ENCODE measurements around the gene TRMO. TPM values are rescaled to one million over a fixed set of nuclear protein-coding genes. Genes with fewer than 3 reads are reported as not detected.

TRMO gene
- polyA plus RNA-seq, 1 donor from 2014 or later = 14.0 TPM

DNA sequence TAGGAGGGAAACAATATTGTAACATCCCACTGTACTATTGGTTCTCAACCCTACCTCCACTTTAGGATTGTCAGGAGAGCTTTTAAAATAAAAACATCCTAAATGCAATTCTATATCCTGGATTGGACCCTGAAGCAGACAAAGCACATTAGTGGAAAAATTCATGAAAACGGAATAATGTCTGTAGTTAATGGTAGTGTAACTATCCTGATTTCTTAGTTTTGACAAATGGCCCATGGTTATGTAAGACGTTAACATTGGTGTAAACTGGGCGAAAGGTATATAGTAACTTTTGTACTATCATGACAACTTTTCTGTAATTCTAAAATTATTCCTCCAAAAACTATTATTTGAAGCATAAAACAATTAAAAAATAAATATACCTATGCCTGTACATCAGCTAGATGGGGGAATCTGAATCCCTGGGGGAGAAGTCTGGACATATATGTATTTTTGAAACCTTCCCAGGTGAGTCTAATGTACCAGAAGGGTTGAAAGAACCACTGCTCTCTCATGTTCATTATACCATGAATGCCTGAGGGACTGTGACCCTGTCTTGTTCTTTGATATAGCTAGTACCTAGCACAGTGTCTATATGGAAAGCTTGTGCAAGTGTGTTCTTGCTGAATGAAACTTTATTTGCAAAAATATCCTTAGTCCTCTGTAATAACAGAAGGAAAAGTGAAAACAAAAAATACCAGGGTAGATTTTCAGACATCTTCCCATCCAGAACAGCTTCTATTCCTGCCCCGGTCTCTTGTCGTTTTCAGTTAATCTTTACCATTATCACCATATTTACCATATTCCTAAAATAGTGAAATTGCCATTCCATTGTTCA, 3.4 kb upstream of the TRMO start:
- H3K4me3 Mint-ChIP-seq = no peak overlapping the region
- peaks cover 3% of the 10 kb centered on the region for H3K36me3 Mint-ChIP-seq
- peaks cover 0 to 2% (median 0%) of the 10 kb centered on the region in 3 donors for H3K9me3 Mint-ChIP-seq
- peaks cover 20 to 23% (median 22%) of the 10 kb centered on the region in 3 donors for H3K4me1 Mint-ChIP-seq
- H3K27me3 Mint-ChIP-seq = peaks cover 7% of the 10 kb centered on the region
- H3K27ac Mint-ChIP-seq = no peak overlapping the region

DNA sequence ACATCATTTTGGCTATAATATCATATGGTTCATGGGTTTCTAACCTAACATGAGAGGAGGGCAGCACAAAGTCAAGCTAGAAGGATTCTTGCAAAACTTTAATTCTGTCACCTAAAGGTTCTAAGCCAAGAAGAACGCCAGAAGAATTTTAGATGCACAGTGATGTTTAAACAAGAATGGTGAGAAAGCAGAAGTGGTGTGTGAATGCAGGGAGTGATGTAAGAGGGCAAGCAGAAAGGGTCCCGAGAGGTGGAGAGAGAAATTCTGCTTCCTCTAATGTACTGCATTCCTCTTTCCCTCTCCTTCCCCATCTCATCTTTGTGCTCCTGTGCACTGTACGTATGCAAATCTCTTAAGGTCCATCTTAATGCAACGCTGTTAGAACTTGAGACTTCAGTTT, 2.1 kb upstream of the TRMO start:
- H3K27me3 Mint-ChIP-seq = peaks cover 7% of the 10 kb centered on the region
- peak overlapping the region in 1 of 4 donors; percentile 80 for H3K4me3 Mint-ChIP-seq
- H3K36me3 Mint-ChIP-seq = peaks cover 2% of the 10 kb centered on the region
- H3K9me3 Mint-ChIP-seq = peaks cover 0 to 2% (median 0%) of the 10 kb centered on the region in 3 donors
- H3K27ac Mint-ChIP-seq = peak overlapping the region in 2 of 3 donors; percentile 97 to 99
- peaks cover 26 to 33% (median 30%) of the 10 kb centered on the region in 3 donors for H3K4me1 Mint-ChIP-seq

DNA sequence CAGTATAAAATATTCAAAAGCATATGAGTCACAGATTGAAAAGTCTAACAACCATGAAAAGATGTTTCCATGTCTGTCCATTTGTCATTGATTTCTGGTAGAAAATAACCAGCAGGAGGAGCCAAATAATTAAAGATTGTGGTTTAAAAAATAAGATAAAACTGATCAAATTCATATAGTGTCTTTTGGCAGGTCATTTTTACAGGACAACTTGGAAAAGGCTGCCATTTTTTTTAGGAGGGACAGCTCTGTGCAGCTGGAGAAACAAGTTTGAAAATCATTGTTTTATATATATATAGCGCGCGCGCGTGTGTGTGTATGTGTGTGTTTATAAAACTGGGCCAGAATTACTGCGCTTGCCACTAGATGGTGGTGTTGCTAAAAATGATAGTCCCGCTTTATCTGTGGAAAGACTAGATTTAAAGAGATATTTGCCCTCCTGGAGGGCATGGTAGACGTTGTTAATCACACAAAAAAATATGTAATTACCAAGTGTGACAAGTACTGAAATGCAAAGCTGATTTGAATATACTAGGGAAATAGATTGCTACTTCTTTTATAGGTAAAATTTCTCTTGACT, 1.3 kb upstream of the TRMO start:
- Mint-ChIP-seq H3K4me1 (peaks cover 29 to 39% (median 32%) of the 10 kb centered on the region in 3 donors), H3K27ac (peak overlapping the region; percentile 97 to 100 (median 99)), H3K27me3 (peaks cover 7% of the 10 kb centered on the region), H3K9me3 (peaks cover 0 to 2% (median 0%) of the 10 kb centered on the region in 3 donors), H3K4me3 (peak overlapping the region; percentile 63 to 95 (median 84)), H3K36me3 (peaks cover 2% of the 10 kb centered on the region)

DNA sequence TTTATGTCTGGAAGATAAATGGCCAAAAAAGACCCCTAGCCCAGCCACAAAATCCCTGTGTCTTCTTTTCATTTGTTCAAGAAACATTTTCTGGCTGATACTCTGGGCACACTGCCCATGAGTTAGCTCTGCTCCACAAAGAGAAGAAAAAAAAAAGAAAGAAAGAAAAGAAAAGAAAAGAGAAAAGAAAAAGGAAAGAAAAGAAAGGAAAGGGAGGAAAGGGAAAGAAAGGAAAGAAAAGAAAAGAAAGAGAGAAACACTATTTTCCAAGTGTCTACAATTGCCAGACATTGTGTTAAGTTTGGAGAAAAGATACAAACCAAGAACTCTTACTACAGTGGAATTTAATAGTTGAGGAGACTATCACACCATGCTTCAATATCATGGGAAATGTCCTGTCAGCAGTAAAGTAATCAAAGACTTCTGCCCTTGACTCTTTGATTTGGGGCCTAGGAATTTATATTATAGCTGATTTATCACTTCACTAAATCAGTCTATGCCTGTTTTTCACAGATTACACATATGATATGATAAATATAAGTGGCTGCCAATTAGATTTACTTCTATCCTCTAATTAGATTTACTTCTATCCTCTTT, 3.0 kb downstream of the TRMO start:
- H3K4me3 Mint-ChIP-seq = peak overlapping the region in 3 of 4 donors; percentile 31 to 55 (median 52)
- H3K9me3 Mint-ChIP-seq = peaks cover 0 to 2% (median 0%) of the 10 kb centered on the region in 3 donors
- no peaks in the 10 kb centered on the region for H3K27me3 Mint-ChIP-seq
- peaks cover 14% of the 10 kb centered on the region for H3K36me3 Mint-ChIP-seq
- H3K27ac Mint-ChIP-seq = peak overlapping the region; percentile 25 to 99 (median 79)
- H3K4me1 Mint-ChIP-seq = peaks cover 34 to 43% (median 41%) of the 10 kb centered on the region in 3 donors

DNA sequence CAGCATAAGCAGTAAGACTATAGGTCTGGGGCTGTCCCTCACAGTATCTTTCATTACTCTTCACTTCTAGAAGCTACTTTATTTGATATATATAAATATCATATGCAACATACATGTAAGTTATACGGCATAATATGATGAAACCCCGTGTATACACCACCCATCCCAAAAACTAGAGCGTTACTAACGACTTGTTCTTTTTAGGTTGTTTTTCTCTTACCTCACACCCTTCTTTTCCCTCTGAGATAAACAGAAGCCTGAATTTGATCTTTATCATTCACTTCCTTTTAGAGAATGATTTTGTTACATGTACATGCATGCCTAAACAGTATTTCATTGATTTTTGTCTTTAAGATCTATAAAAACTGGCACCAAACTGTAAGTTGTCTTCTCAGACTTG, 3.7 kb downstream of the TRMO start:
- Mint-ChIP-seq H3K27me3 (no peaks in the 10 kb centered on the region), H3K9me3 (peaks cover 0 to 2% (median 0%) of the 10 kb centered on the region in 3 donors), H3K27ac (peak overlapping the region; percentile 25 to 79 (median 31)), H3K4me1 (peaks cover 32 to 38% (median 34%) of the 10 kb centered on the region in 3 donors), H3K36me3 (peaks cover 14% of the 10 kb centered on the region), H3K4me3 (peak overlapping the region in 1 of 4 donors; percentile 55)

DNA sequence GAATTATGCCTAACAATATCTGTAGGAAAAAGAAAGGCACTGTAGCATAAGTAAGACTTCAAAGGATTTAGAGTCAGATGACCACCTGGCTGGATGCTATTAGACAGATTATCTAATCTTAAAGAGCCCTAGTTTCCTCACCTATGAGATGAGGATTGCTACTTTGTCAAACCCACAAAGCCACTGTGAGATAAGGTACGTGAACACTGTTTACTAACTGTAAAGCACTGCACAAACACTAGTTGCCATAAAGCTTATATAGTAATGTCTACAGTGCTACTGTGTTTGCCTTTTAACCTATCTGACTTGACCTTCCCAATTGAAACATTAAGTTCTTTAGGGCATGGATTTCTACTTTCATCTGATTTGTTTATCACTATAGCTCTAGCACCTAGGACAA, 10.3 kb downstream of the TRMO start:
- Mint-ChIP-seq H3K4me1 (peaks cover 24 to 34% (median 33%) of the 10 kb centered on the region in 3 donors), H3K27ac (no peak overlapping the region), H3K9me3 (no peaks in the 10 kb centered on the region), H3K27me3 (no peaks in the 10 kb centered on the region), H3K4me3 (no peak overlapping the region), H3K36me3 (peaks cover 14% of the 10 kb centered on the region)

DNA sequence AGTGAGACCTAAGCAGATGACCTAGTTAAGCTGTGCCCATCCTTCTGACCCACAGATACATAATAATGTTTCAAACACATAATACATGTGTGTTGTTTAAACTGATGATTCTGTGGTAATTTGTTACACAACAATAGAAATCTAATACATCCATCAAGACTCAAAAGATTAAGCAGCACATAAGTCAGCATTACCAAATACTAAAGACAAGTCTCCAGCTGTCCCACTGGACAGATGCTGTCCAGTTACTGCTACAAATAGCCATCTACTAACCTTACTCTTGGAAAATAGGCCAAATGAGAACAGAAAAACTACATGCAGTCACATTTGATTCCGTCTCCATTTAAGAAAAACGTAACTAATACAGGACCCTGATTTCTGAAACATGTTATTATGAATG, 10.8 kb downstream of the TRMO start:
- Mint-ChIP-seq H3K4me1 (peaks cover 23 to 35% (median 32%) of the 10 kb centered on the region in 3 donors), H3K27ac (no peak overlapping the region), H3K9me3 (no peaks in the 10 kb centered on the region), H3K27me3 (no peaks in the 10 kb centered on the region), H3K36me3 (peaks cover 13% of the 10 kb centered on the region), H3K4me3 (no peak overlapping the region)

DNA sequence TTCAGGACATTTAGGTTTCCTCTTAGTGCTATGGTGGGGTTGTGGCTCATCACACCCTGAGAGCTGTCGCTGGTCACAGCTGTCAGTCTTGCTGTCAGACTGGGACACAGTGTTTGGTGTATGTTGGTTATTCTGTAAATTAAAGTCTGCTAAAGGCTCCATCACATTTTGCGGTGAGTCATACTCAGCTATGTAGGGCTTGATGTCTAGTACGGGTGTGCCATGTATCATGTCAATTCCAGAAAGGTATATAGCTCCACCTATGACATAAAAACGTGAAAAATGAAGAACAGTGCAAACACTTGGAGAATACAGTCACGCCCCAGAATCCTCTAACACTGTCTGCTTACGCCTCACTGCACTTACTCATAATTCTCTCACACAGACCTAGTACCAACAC, 11.9 kb downstream of the TRMO start:
- Mint-ChIP-seq H3K4me1 (peaks cover 27 to 42% (median 38%) of the 10 kb centered on the region in 3 donors), H3K36me3 (peaks cover 15% of the 10 kb centered on the region), H3K9me3 (no peaks in the 10 kb centered on the region), H3K27ac (peak overlapping the region in 1 of 3 donors; percentile 27), H3K4me3 (peak overlapping the region in 1 of 4 donors; percentile 35), H3K27me3 (no peaks in the 10 kb centered on the region)

DNA sequence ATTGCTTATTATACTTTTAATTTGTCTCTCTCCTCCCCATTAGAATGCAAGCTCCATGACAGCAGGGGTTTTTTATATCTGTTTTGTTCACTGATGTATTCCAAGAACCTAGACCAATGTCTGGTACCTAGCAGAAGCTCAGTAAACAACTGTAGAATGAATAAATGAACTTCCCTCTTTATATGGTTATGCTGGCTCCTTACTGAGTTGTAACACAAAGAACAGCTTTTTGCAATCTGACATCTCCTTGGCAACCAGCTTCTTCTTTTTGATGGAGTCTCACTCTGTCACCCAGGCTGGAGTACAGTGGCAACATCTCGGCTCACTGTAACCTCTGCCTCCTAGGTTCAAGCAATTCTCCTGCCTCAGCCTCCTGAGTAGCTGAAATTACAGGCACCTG, 13.6 kb downstream of the TRMO start:
- H3K36me3 Mint-ChIP-seq = peaks cover 8% of the 10 kb centered on the region
- H3K27ac Mint-ChIP-seq = peak overlapping the region in 1 of 3 donors; percentile 10
- H3K4me3 Mint-ChIP-seq = peak overlapping the region in 2 of 4 donors; percentile 4 to 19
- no peaks in the 10 kb centered on the region for H3K27me3 Mint-ChIP-seq
- no peaks in the 10 kb centered on the region for H3K9me3 Mint-ChIP-seq
- peaks cover 25 to 41% (median 37%) of the 10 kb centered on the region in 3 donors for H3K4me1 Mint-ChIP-seq

DNA sequence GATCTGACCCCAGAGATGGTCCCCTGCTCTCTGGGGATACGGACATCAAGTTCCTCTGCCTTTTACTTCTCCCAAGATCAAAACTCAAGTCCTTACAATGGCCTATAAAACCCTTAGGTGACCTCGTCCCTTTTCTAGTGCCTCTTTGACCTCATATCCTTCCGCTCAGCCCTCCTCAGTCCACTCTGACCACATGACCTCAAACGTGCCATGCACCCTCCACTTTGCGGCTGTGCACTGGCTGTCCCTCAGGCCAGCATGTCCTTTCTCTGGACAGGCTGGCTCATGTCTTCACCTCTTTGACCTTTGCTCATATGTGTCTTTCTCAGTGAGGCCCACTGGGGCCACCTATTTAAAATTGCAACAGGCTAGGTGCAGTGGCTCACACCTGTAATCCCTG, 14.7 kb downstream of the TRMO start:
- peaks cover 25 to 43% (median 37%) of the 10 kb centered on the region in 3 donors for H3K4me1 Mint-ChIP-seq
- no peaks in the 10 kb centered on the region for H3K27me3 Mint-ChIP-seq
- H3K9me3 Mint-ChIP-seq = no peaks in the 10 kb centered on the region
- peaks cover 8% of the 10 kb centered on the region for H3K36me3 Mint-ChIP-seq
- H3K27ac Mint-ChIP-seq = peak overlapping the region in 2 of 3 donors; percentile 24 to 94
- H3K4me3 Mint-ChIP-seq = peak overlapping the region in 2 of 4 donors; percentile 50 to 79

DNA sequence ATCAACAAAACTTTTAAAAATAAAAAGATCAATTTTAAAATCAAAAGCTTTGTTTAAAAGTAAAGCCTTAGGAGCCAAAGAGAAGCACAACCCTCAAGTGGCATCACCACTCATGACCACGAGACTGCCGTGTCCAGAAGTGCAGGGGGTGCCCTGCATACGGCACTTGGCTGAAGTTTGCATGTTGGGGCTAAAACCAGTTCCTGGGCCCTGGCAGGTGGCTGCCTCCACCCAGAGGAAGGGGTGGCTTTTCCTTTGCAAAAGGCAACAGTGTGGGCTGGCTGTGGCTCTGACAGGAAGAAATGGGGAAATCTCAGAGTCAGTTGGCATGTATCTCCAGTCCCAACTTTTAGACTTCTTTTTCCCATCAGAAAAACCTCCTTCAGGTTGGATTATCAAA, 15.3 kb downstream of the TRMO start:
- peaks cover 8% of the 10 kb centered on the region for H3K36me3 Mint-ChIP-seq
- H3K27ac Mint-ChIP-seq = peak overlapping the region in 2 of 3 donors; percentile 39 to 93
- peaks cover 25 to 43% (median 37%) of the 10 kb centered on the region in 3 donors for H3K4me1 Mint-ChIP-seq
- H3K27me3 Mint-ChIP-seq = no peaks in the 10 kb centered on the region
- H3K9me3 Mint-ChIP-seq = no peaks in the 10 kb centered on the region
- H3K4me3 Mint-ChIP-seq = peak overlapping the region in 1 of 4 donors; percentile 79

DNA sequence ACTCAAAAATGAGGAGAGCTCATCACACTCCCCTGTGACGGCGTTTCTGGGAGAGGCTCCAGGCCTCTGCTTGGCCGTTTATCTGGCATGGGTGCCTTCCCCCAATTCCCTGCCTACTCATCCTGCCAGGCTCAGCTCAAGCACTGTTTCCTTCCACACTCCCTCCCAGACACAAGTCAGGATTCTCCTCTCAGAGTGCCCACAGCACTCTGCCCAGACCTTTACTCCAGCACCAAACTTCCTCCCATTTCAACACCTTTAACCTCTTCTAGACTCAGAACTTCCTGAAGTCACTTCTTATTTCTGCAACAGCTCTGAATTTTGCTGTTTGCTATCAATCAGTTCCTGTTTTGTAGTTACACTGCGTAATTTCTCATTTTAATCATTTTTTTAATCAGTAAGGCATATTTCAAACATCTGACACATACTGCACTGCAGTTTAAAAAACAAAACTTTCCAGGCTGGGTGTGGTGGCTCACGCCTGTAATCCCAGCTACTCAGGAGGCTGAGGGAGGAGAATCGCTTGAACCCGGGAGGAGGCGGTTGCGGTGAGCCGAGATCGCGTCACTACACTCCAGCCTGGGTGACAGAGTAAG, 16.0 kb downstream of the TRMO start:
- peak overlapping the region; percentile 26 to 98 (median 93) for H3K27ac Mint-ChIP-seq
- H3K27me3 Mint-ChIP-seq = no peaks in the 10 kb centered on the region
- H3K36me3 Mint-ChIP-seq = peaks cover 8% of the 10 kb centered on the region

DNA sequence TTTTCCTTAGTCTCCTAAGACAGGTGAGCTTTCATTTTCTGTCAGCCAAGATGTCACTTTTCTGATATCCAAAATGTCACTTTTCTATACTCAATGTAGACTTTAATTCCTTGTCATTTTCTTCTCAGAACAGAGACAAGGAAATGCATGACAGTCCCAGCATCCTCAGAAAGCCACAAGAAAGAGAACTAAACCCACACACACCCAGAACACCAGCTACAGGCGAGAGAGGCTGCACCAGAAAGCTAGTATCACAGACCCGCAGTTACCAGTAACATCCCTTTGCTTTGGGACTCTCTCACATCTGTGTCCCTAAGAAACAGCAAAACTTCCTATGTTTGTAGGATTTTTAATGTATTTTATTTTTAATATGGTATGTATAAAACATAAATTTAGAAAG, 17.1 kb downstream of the TRMO start:
- Mint-ChIP-seq H3K27me3 (no peaks in the 10 kb centered on the region), H3K36me3 (peaks cover 8% of the 10 kb centered on the region), H3K4me1 (peaks cover 21 to 44% (median 36%) of the 10 kb centered on the region in 3 donors), H3K9me3 (no peaks in the 10 kb centered on the region), H3K27ac (peak overlapping the region; percentile 31 to 83 (median 46)), H3K4me3 (peak overlapping the region in 2 of 4 donors; percentile 25 to 63)

More for the DNA sequence above, 16.0 kb downstream of the TRMO start:
- Mint-ChIP-seq H3K4me3 (peak overlapping the region; percentile 12 to 85 (median 66)), H3K4me1 (peaks cover 25 to 43% (median 37%) of the 10 kb centered on the region in 3 donors), H3K9me3 (no peaks in the 10 kb centered on the region)

DNA sequence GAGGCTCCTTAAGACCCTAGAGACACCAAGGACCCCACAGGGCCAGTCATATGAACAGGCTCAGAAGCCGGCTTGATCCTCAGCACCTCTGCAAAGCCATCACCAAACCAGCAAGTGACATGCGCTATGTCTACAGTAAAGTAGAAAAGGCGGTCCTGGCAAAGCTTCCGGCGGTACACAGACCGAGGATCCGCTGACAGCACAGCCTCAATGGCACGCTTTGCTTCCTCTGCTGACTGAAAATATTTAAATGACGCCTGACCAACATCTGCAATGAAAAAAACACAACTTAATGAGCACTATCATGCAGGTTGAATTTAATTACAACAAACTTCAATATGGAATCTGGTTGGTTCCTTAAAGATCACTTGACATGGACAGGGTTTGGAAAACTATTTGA, 17.6 kb downstream of the TRMO start:
- Mint-ChIP-seq H3K27ac (peak overlapping the region; percentile 31 to 83 (median 46)), H3K4me3 (no peak overlapping the region), H3K4me1 (peaks cover 18 to 39% (median 32%) of the 10 kb centered on the region in 3 donors), H3K27me3 (no peaks in the 10 kb centered on the region), H3K9me3 (no peaks in the 10 kb centered on the region), H3K36me3 (peaks cover 6% of the 10 kb centered on the region)

All from IgD-negative memory B cell (primary cell).